Transverse colon (tissue), 4 donors: ENCODE measurements around the gene GLMN. TPM values are rescaled to one million over a fixed set of nuclear protein-coding genes. Genes with fewer than 3 reads are reported as not detected.
A peak's percentile ranks its signal among the peaks of the same experiment; 100 is the strongest.

Experiments used
- DNase-seq: peaks from one replicate; pipeline ENCODE4 v3.0.0-alpha.2; 2019
- H3K27ac ChIP-seq, 4 donors: fragments of 200-600 bp; sonication (generic); 2 replicates each; pipeline ENCODE4 v1.5.1; 2016 to 2018; ENCODE audit warnings: inconsistent platforms in 4 of 4
- H3K27me3 ChIP-seq: fragments of 200-600 bp; sonication (generic); 2 replicates; pipeline ENCODE4 v1.5.1; 2017; ENCODE audit warnings: inconsistent platforms
- H3K36me3 ChIP-seq, 4 donors: fragments of 200-600 bp; sonication (generic); 2 replicates each; pipeline ENCODE4 v1.5.1; 2017 to 2019; ENCODE audit warnings: inconsistent platforms in 4 of 4
- H3K4me1 ChIP-seq, 4 donors: fragments of 200-600 bp; sonication (generic); 2 replicates each; pipeline ENCODE4 v1.5.1; 2017 to 2020; ENCODE audit warnings: inconsistent platforms in 4 of 4
- H3K4me3 ChIP-seq, 4 donors: fragments of 200-600 bp; sonication (generic); 1 replicate in 1 of 4; 2 replicates in 3 of 4; pipeline versions ENCODE4 v1.5.1 to v1.6.1; 2017 to 2019; ENCODE audit warnings: inconsistent platforms in 4 of 4
- H3K9me3 ChIP-seq, 2 donors: fragments of 200-600 bp; sonication (generic); 2 replicates each; pipeline ENCODE4 v1.5.1; 2017 to 2019; ENCODE audit warnings: inconsistent platforms in 2 of 2
- CTCF ChIP-seq, 5 experiments: fragments of 200-600 bp in 3 of 5; fragments of 450-650 bp in 2 of 5; sonication (generic) in 3 of 5; IDR thresholded peaks; 1 replicate in 2 of 5; 2 replicates in 3 of 5; pipeline ENCODE4 v1.5.1; 2016 to 2017; ENCODE audit warnings: antibody characterized with exemption in 5 of 5, inconsistent platforms in 3 of 5, mild to moderate bottlenecking in 2 of 5, moderate library complexity in 1 of 5
- EP300 ChIP-seq: sonication (generic); formaldehyde crosslinking; IDR thresholded peaks from one replicate; pipeline ENCODE4 v1.6.1; 2017; ENCODE audit warnings: antibody characterized with exemption, low read depth
- POLR2A ChIP-seq: fragments of 450-650 bp; IDR thresholded peaks from one replicate; pipeline ENCODE4 v1.6.1; 2016; ENCODE audit warnings: antibody characterized with exemption, mild to moderate bottlenecking, moderate library complexity
- POLR2AphosphoS5 ChIP-seq, 3 donors: sonication (generic); formaldehyde crosslinking; IDR thresholded peaks; one replicate each; pipeline ENCODE4 v1.6.1; 2016; ENCODE audit warnings: antibody characterized with exemption in 3 of 3
- WGBS, 2 donors: methylation state at CpG; one replicate each; pipeline ENCODE4 v1.1.5; 2018; ENCODE audit warnings: low coverage in 1 of 2; 5-methylcytosine and 5-hydroxymethylcytosine counted together
- in situ Hi-C, 4 donors: fragments of 200-750 bp; cut with MboI; loops; one replicate each; pipeline versions ENCODE4 v1.15.0 to v1.15.1; 2017; ENCODE audit warnings: low sequenced_read_pairs in 3 of 4, low pct_ligation_motif_present in 1 of 4, low pct_unique_long_range_greater_than_20kb in 1 of 4
- intact Hi-C: fragments of 100-400 bp; cut with DNase I; formaldehyde crosslinking; loops from one replicate; pipeline ENCODE4 v1.15.1; 2023; ENCODE audit warnings: low total_unique reads
- total RNA-seq, 4 donors: library from RNA; depleted of rRNA; stranded (reverse); fragments of >200 nt; gene quantifications; one replicate each; pipeline ENCODE4 v1.1.0, GENCODE V29; 2016

The GLMN gene
- total RNA-seq, 4 donors from 2014 or later = 2.4 to 8.7 (median 4.1) TPM

- H3K9me3 ChIP-seq = no peaks in the 10 kb centered on the region
- no peaks in the 10 kb centered on the region for H3K4me1 ChIP-seq
- peak overlapping the region in 2 of 4 donors; percentile 19 to 33 for H3K27ac ChIP-seq
- DNase-seq = peak; percentile 22
- WGBS, 2 donors = 79 to 81% methylated on average over 6 of the region's 6 CpGs
- H3K4me3 ChIP-seq = no peak overlapping the region
- H3K27me3 ChIP-seq = no peaks in the 10 kb centered on the region
- TF ChIP-seq EP300 = no peak
- TF ChIP-seq POLR2A = no peak
- no peak for TF ChIP-seq POLR2AphosphoS5 (IDR thresholded peaks at IDR 0.05)
- TF ChIP-seq CTCF (IDR thresholded peaks at IDR 0.05) = no peak
- H3K36me3 ChIP-seq = peaks cover 0 to 4% (median 0%) of the 10 kb centered on the region in 4 donors
- intact Hi-C loops (no loop called here), in situ Hi-C loops (loop anchor here (10.0 to 25.0 kb wide), 4 partner anchors 179 to 496 kb away; no protein-coding TSS in a partner anchor)
Observed at GRCh38 chr1:92315766-92316599, 17.2 kb upstream of the GLMN start.

- in situ Hi-C loops (loop anchor here (10.0 to 25.0 kb wide), 4 partner anchors 181 to 498 kb away; no protein-coding TSS in a partner anchor), intact Hi-C loops (no loop called here)
- Histone ChIP-seq H3K9me3 (no peaks in the 10 kb centered on the region), H3K4me1 (no peaks in the 10 kb centered on the region), H3K27me3 (no peaks in the 10 kb centered on the region), H3K27ac (no peak overlapping the region), H3K36me3 (no peaks in the 10 kb centered on the region), H3K4me3 (no peak overlapping the region)
- 82 to 86% methylated on average over 1 of the region's 1 CpG for WGBS, 2 donors
- no peak for DNase-seq
- no peak for TF ChIP-seq POLR2AphosphoS5 (IDR thresholded peaks at IDR 0.05)
- no peak for TF ChIP-seq CTCF (IDR thresholded peaks at IDR 0.05)
- no peak for TF ChIP-seq POLR2A
- TF ChIP-seq EP300 = no peak
Observed at GRCh38 chr1:92314024-92314423, 15.2 kb upstream of the GLMN start.

GRCh38 chr1:92310185-92310597 lies 11.4 kb upstream of the GLMN start:
- Histone ChIP-seq H3K9me3 (no peaks in the 10 kb centered on the region), H3K4me3 (no peak overlapping the region), H3K36me3 (peaks cover 0 to 15% (median 0%) of the 10 kb centered on the region in 4 donors), H3K27ac (no peak overlapping the region), H3K27me3 (no peaks in the 10 kb centered on the region), H3K4me1 (no peaks in the 10 kb centered on the region)
- in situ Hi-C loops = loop anchor here (10.0 to 25.0 kb wide), 4 partner anchors 185 to 502 kb away; no protein-coding TSS in a partner anchor
- intact Hi-C loops = no loop called here
- TF ChIP-seq CTCF (IDR thresholded peaks at IDR 0.05) (peak; percentile 29 to 57 (median 51)), POLR2A (no peak), EP300 (no peak), POLR2AphosphoS5 (IDR thresholded peaks at IDR 0.05) (no peak)
- DNase-seq = no peak

GRCh38 chr1:92307980-92308379 lies 9.2 kb upstream of the GLMN start:
- in situ Hi-C loops (loop anchor here in 3 of 4 donors (25.0 kb wide), 2 partner anchors 304 to 504 kb away; no protein-coding TSS in a partner anchor), intact Hi-C loops (no loop called here)
- Histone ChIP-seq H3K4me3 (no peak overlapping the region), H3K9me3 (no peaks in the 10 kb centered on the region), H3K4me1 (no peaks in the 10 kb centered on the region), H3K27me3 (no peaks in the 10 kb centered on the region), H3K36me3 (peaks cover 0 to 30% (median 5%) of the 10 kb centered on the region in 4 donors), H3K27ac (no peak overlapping the region)
- no peak for DNase-seq
- TF ChIP-seq POLR2A (no peak), EP300 (no peak), POLR2AphosphoS5 (IDR thresholded peaks at IDR 0.05) (no peak), CTCF (IDR thresholded peaks at IDR 0.05) (no peak)
- WGBS, 2 donors = 87 to 100% methylated on average over 4 of the region's 4 CpGs
